ENCODE measurements around the gene TIMP1. TPM values are rescaled to one million over a fixed set of nuclear protein-coding genes. Genes with fewer than 3 reads are reported as not detected.

The TIMP1 gene
- total and polyA plus RNA-seq, 2 of the 13 experiments (the other 11 are each of a cell fraction or from before 2014, with no cell fraction given): 12.3 to 45.8 TPM

- TF ChIP-seq ZFX (CRISPR knock-in tag; IDR thresholded peaks at IDR 0.05; ENCODE audit: low read depth): peak; percentile 50; the same call in 1 of the 2 replicates
Observed at GRCh38 chrX:47581731-47582647, at the start of gene TIMP1 (continued).

- POLR2A ChIA-PET: no interaction called here
Observed at GRCh38 chrX:47539860-47540259, 42.4 kb upstream of the TIMP1 start.

More at GRCh38 chrX:47539860-47540259, 42.4 kb upstream of the TIMP1 start:
- ATAC-seq: no peak
- H3K27ac ChIP-seq (ENCODE audit: extremely low read length, insufficient read depth, low read length): no peak overlapping the region
- no peaks in the 10 kb centered on the region for H3K4me1 ChIP-seq (ENCODE audit: insufficient read depth, low read length)
- intact Hi-C loops (cut with micrococcal nuclease; ENCODE audit: unreplicated experiment) (loop anchor here (5.0 kb wide), 1 partner anchor 102 kb away; no protein-coding TSS in a partner anchor), in situ Hi-C loops (cut with HindIII; ENCODE audit: extremely low pct_ligation_motif_present, low pct_unique_long_range_greater_than_20kb) (no loop called here)
- H3K79me2 ChIP-seq (ENCODE audit: insufficient read depth, low read length): no peaks in the 10 kb centered on the region
- TF ChIP-seq DR1 (CRISPR knock-in tag; IDR thresholded peaks at IDR 0.05) (no peak), CTCF (CRISPR knock-in tag; IDR thresholded peaks at IDR 0.05) (no peak), DZIP1 (CRISPR knock-in tag; IDR thresholded peaks at IDR 0.05) (no peak)
- no peaks in the 10 kb centered on the region for H4K20me1 ChIP-seq (ENCODE audit: insufficient read depth, low read length)
- FAIRE-seq: no peak
- H3K36me3 ChIP-seq (replicated peaks in 1 of 2; ENCODE audit: control insufficient read depth in 1 of 2, insufficient read depth in 2 of 2, low read length in 2 of 2): no peaks in the 10 kb centered on the region
- DNase-seq (ENCODE audit: low spot score): no peak
- CTCF ChIA-PET (ENCODE audit: low intra/inter-chr PET ratio, low total read pairs): interaction anchor here (1.8 kb wide), 1 partner anchor 212 kb away, joined by 4 read pairs; no protein-coding TSS in a partner anchor
- H3K4me2 ChIP-seq (ENCODE audit: low read depth, low read length): no peak overlapping the region
- H3K9ac ChIP-seq (ENCODE audit: insufficient read depth, low read depth, low read length): no peak overlapping the region
- no peak overlapping the region for H3K4me3 ChIP-seq (replicated peaks in 1 of 3; ENCODE audit: insufficient read depth in 1 of 3, low read depth in 2 of 3, low read length in 3 of 3)
- BruUV-seq (replicated peaks): no TSS peak
- no peaks in the 10 kb centered on the region for H3K27me3 ChIP-seq (ENCODE audit: control insufficient read depth in 1 of 2, insufficient read depth in 2 of 2, low read length in 2 of 2)
- H2AFZ ChIP-seq (ENCODE audit: low read length): no peak overlapping the region
- H3K9me3 ChIP-seq (ENCODE audit: low read length): no peaks in the 10 kb centered on the region

Data from HepG2 (cell line).